ENCODE data around the gene DST. TPM values are rescaled to one million over a fixed set of nuclear protein-coding genes. Genes with fewer than 3 reads are reported as not detected.

The DST gene
- total RNA-seq, 1 experiment from 2014 or later: 106 TPM

DNA sequence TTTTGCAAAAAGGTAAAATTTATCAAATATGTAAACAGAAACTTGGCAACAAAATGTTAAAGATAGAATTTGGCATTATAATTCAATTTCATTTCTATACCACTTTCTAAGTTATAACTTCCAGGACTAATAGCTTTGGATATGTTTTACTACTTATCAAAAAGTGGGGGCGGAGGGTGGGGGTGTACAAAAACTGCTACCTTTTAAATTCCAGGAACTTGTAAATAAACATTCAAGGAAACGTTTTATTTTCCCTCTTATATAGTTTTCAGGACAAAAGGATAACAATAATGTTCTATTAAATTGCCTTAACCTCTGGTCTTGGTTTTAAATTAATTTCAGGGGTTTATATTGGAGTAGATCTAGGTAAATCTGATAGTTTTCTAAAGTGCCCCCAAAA lies 103.8 kb downstream of the DST start:
- DNase-seq (ENCODE audit: low read depth): no peak

DNA sequence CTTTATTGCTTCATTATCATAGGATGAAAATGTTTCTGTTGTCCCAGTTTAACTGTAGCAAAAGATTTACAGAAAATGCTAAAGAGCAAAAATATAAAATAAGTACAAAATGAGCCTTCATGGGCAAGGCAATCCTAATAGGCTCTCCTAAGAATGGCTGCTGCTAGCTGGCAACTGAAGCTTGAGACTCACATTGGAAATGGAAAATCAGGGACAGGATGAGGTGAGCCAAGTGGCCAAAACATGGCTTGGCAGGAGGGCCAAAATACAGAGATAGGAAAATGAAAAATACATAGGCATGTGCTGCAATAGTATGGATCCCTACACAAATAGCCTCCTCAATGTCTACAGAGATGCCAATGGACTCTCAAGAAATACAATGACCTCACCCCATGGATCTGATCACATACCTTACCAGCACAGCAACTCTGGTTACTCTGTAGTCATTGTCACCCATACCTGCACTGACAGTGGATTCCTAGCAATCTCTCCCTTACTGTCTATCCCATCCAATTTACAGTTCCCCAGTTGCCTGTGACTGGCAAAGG lies 105.4 kb downstream of the DST start:
- no peak for DNase-seq (ENCODE audit: low read depth)

DNA sequence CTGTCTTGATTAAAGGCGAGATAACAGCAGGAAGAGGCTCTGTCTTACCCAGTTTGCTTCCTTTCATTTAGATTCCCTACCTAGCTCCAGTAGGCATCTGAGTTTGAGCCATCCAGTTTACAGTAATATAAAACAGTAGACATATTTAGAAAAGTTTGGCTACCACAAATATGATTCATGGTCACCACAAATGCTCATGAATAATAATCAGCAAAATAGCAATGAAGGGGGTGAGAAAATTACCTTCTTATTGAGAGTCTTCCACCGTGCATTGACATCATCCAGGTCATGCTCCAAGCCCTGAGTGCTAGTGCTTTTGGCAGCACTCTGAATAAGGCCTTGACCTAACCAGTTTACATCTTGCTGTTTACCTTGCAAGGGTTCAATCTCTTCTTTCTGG lies 106.2 kb downstream of the DST start:
- DNase-seq (ENCODE audit: low read depth): no peak

DNA sequence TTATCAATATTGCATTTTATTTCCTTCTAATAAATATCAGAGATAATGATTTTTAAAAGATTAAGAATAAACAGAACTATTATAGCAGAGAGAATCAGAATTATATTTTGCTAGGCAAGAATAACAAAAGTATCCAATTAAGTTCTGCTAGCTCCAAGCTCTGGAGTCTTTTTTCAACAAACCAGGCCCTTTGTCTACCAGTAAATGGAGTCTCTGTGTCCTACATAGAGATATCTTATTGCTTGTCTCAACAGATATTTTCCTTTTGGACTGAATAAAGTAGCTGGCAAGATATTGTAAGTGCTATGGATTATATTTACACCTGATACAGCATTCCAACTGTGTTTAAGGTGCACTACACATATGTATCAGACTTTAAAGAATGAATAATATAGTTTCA lies 107.1 kb downstream of the DST start:
- no peak for DNase-seq (ENCODE audit: low read depth)

DNA sequence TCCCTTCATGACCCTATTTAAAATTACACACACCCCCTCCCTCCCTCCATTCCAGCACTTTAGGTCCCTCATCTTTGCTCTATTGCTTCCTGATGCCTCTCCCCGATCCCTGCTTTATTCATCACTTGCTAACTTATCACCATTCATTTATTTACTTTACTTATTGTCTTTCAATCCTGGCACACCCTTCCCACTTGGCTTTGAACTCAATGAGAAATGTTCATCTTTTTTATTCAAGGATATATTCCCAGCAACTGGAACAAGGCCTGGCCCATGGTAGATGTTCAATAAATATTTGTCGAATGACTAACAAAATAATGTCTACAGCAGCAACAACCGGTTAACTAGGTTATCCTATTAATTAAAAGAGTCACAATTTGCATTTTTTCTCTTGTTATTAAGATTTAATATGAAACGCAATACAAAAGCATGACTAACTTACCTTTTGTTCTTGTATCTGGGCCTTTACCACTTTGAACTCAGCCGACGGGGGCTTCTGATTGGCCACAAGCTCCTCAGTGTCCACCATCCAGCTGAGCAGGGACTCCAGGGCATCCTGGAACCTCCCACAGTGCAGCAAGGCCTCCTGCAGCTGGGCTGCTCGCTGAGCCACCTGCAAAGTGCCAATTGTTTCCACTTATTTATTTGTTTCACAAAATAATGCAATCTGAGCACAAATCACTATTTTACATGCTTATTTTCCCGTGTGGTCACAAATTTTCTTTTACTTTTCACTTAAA lies 107.8 kb downstream of the DST start:
- no peak for DNase-seq (ENCODE audit: low read depth)

DNA sequence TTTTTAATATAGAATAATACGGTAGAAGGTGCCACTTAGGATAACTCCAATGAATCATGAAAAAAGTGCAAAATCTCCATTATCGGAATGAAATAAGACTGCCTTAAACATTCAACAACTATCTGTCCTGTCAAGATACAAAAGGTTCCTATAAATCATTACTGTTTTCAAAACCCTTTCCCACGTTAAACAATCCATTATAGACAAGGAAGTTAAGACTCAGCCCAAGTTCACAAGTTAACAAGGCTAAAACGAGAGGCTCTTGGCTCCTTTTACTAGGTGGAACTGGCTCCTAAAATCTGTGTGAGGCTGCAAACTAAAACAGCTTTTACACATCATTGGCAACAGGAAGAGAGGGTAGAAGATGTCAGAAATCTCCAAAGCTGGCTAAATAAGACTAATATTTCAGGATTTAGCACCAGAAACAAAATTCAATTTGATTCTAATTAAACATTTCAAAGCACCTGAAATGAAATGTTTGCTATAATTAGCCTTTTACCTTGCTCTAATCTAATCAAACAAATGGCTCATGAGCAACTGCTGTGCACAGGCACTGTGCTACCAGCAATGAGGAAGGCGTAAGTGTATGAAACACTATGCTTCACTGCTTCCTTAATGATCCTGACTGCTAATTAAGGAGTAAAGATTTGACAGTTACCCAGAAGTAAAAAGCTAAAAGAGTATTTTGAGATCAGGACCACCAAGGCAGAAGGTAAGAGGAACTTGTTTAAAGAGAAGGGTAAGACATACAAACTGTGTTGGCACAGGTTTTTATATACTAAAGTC lies 109.7 kb downstream of the DST start:
- DNase-seq (ENCODE audit: low read depth): no peak

DNA sequence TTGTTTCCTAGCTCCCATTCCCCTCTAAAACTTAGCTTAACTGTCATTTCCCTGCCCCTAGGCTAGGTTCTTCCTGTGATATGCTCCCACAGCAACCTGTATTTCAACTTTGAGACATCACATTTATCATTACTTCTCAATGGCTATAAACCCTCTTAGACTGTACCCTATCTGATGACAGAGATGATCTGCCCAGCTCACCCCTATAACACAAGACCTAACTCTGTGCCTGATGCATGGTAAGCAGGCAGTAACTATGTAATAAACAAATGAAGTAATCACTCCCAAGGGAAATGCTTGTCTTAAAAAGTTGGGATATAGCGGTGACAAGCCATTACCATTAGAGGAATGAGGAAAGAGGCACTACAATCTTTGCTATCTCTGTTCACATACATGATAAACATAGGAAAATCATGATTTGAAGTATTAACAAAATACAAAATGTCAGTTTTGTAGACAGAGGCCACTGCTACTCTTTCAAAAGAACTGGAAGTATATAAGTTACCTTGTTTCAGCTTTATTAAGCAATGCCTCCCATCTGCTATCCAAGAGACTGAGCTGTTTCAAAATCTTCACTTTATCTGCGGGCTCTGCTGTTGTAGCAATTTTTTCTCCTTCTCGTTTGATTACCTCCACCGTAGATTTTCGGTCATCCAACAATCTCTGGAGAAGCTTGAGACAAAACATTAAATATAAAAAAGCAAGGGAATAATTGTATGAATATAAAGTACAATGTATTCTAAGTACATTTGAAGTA lies 110.7 kb downstream of the DST start:
- no peak for DNase-seq (ENCODE audit: low read depth)

DNA sequence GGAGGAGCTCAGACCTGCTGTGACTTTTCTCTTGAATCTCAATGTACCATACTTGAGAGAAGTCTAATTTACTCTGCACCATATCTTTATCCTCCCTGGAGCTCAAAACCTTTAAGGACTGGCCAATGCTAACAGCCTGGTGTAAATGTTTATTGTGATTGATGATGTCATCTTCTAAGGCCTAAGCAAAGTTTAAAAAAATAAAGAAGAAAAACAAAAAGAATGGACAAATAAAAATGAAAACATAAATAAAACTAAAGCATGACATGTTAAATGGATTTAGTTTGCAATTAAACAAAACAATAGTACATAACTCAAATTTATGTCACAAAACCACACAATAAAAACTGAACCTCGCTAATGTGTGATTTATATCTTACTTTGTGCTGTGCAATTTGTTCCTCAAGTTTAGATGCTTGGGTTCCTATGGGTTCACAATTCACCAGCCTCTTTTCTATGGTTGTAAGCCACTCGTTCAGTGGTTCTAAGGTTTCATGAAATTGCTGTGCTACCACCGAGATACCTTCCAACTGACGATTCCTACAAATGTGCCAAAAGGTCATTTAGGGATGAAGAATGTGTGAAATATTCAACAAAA lies 113.0 kb downstream of the DST start:
- DNase-seq (ENCODE audit: low read depth): no peak

DNA sequence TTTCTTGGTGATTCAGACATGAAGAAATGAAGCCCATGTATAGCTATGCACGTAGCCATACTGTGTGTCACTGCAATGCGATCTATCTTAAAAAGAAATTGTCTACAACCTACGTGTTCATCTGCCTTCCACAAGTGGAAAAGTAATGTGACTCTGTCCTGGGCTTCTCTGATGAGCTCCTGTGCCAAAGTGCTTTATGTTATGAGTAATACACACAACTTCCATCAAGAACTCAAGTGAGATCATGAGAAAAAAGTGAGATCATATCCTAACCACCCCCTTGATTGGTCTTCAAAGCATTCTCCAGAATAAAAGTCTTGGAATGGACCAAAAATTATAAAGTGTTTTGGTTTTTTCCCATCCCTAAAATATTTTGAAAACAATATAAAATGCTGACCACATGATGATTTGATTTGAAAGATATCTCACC lies 114.3 kb downstream of the DST start:
- peak; percentile 84 for DNase-seq (ENCODE audit: low read depth)

DNA sequence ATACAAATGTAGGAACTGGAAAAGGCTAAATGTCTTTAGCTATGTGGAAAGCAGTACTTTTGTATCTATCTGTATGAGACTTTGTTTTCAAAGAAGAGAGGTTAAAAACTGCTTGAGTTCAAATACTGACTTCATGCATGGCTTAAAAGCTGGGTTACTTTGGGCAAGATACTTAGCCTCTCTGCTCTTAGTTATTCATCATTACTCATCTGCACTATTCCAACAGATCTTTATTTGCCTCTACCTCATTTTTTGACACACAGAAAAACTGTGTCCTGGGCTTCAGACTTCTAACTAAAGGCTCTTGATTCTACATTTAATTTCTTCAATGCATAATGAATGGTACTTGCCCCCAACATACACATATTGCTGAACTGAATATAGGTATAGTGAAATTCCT lies 114.8 kb downstream of the DST start:
- no peak for DNase-seq (ENCODE audit: low read depth)

DNA sequence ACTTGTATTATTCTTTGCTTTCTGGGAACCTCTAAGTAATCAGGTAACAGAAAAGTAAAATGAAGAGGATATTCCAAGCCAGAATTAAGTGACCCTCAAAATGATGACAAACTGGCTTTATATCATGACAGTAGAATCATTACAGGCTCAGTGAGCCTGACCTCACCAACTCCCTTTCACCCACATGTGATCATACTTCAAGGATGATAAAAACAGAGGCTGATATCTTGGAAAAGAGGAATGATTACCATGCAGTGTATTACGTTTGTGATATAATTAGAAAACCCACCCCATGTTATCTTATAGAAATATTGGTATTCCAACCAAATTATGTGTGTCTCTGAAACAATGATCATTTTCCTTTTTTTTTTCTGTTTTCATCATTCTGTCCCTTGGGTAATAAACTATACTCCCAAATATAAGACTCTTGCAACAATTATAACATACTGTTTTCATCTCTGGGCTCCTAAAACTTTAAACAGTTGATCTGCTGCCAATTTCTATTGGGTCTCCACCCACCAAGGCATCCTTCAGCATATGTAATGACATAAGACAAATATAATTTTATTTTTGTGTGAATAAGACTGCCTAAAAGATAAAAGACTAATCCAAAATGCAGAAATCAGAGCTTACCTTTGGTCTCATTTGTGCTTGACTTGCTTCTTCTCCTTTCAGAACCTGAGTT lies 115.7 kb downstream of the DST start:
- no peak for DNase-seq (ENCODE audit: low read depth)

DNA sequence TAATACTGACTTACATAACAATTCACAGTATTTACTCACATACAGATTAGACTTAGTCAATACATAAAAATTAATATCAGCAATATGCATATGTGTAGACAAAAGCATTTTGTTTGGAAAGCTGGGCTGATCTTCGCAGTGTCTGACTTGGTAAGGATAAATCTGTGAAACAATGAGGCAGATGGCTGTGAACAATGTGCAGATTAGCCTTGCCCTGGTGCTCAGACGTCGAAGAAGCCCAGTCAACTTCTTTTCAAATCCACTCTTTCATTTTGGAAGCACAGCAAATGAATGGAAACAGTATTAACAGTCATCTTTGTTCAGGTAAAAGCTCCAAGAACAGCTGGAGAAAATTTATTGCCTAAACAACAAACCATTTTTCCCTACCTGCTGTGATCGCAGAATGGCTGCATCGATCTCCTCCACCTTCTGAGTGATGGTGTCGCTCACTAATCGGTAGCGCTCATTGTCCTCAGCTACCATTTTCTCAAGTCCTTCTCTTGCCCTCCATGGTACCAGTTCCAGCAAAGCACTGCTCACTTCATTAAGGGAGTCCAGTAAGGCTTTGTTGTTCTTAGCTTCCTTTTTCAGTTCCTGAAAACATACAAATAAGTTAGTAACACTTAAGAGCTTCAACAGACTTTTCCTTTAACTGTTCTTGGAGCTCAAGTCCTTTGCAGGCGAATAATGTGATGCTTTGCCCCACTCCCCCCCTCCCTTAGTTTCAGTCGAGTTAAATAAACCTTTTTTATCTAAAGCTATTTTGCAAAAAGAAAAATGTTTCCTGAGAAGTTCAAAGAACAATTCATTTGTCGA lies 116.5 kb downstream of the DST start:
- no peak for DNase-seq (ENCODE audit: low read depth)

DNA sequence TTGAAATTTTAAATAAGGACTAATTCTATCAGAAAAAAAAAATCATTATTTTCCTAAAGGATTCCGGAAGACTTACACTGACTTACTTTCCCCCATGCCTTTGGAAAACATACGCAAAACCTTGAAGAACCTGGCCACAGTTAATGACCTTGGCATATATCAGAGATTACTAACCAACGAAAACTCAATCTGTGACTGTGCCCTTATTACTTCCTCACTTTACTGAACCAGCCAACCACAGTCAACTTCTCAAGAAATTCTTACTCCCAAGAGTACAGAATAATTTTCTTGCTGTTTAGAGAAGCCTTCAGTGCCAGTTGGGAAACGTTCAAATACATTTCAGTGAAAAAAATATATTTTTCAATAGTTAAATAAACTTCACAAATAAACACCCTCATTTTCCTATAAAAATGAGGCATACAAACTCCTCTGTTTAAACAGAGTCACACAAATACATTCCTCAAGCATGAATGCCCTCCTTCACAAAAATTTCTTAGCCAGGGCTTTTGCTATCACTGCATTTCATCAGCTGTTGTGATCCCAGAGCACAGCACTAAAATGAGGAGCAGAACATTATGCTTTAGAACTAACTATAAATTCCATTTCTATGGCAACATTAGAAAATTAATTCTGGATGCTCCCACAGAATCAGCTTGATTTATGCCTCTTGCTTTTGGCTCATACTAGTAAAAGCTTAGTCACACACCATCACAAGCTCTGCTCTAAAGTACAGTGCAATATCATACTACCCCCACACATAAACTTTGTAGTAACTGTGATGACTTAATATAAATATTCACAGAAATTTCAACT lies 117.6 kb downstream of the DST start:
- DNase-seq (ENCODE audit: low read depth): peak; percentile 33

DNA sequence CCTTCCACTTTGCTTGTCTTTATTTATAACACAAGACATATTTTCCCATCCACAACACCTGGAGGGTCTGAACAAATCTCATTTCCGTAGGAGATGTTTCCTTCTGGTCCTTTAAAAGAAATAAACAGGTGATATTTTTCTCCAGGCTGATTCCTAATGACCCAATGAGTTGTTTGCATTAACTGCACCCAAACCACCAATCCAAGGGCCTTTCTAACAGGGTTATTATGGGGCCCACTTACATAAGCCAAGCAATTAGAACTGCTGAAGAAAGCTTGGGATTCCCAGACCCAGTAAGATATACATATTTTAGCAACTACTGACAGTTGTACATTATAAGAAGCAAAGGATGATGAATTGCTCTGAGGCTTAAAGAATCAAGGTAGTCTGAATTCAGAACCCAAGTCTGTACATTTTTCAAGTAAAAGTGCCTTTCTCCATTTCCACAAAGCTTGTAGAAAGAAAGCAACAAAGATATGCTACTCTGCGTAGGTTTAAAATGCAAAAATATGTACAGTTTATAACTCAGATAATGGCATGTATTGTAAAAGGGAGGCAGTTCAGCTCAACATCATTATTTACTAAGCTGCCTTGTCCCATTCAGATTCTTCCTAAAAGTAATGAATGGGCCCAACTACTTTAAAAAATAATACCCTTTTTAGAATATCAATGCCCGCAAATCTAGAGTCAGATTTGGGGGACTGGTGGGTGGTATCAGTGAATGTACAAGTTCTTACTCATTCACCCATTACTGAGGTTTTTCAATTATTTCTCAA lies 120.0 kb downstream of the DST start:
- DNase-seq (ENCODE audit: low read depth): no peak

DNA sequence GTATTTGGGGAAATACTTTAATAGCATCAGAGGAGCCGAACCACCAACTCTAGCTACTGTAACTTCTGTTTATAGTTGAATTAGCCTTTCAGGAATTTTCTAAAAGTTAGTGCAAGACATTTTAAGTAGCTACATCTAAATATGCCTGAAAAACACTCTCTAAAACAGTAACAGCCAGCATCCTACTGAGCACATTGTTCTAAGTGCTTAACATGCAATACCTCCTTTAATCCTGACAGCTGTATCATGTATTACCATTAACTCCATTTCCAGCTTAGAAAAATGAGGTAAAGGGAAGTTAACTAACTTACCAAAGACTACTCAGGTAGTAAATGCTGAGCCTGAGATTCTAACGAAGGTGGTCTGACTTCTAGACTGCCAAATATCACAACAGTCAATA lies 120.7 kb downstream of the DST start:
- DNase-seq (ENCODE audit: low read depth): no peak

DNA sequence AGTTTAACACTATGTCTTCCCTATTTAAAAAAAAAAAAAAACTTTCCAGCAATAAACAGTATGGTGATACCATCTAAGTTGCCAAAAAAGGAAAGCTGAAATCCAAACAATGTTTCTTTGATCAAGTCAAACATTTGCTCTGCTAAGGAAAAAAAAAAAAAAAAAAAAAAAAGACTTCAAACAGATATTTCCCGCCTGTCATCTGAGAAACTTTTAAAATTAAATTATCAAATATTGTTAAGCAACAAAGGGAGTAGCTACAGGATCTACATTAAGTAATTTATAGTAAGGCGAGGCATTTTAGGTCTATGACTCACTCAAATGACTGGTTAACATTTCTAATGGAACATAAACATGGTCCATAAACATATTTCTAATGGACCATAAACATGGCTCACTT lies 121.2 kb downstream of the DST start:
- no peak for DNase-seq (ENCODE audit: low read depth)

DNA sequence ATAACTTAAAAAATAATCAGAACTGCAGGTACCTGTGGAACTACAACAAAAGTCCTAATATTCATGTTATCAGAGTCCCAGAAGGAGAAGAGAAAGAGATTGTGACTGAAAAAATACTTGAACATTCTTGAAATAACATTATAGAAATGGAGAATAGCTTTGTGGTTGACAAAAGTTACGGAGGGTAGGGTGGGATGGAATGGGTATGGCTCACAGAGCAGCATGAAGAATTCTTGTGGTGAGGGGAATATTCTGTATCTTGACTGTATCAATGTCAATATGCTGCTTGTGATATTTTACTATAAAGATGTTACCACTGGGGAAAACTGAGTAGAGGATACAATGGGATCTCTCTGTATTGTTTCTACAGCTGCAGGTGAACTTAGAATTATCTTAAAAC lies 122.5 kb downstream of the DST start:
- DNase-seq (ENCODE audit: low read depth): no peak

DNA sequence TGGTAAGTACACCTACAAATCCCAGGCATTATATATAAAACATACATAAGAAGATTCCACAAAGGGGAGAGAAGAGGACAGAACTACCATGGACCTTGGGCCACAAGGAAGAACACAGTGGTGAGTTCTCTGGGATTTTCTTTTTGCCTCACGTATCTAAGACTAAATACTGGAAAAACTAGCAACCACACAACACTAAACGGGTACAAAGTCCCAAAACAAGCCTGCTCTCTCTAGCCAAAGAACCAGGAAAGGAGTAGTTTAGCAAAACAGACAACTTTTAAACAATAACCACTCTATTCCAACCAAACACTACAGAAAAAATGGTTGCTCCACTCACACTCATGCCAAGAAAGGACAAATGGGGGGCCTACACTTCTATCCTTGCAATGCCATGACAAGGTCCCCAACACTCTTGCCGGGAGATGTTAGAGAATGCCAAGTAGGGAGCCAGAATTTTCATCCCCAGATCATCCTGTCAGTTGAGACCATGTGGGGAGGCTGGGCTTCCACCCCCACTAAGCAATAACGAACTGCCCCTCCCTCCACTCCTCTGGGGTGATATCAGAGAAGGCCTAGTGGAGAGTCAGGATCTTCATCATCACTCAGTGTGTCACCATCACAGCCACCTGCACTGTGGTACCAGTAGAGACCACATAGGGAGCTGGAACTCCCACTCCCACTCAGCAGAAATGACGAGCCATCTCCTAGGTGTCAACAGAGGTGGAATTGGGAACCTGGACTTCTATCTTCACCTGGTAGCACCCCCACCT lies 123.5 kb downstream of the DST start:
- DNase-seq (ENCODE audit: low read depth): no peak

Data from Daoy (cell line).